PC-9 (cell line): ENCODE data around the gene SAMD9L. TPM values are rescaled to one million over a fixed set of nuclear protein-coding genes. Genes with fewer than 3 reads are reported as not detected.

Experiments used
- BruUV-seq: library from RNA; stranded (reverse); fragments of 400-500 nt; replicated peaks from 2 replicates; lab custom pipeline; 2021; lab: Mats Ljungman, UMichigan
- CTCF ChIA-PET: fragments of 300-600 bp; sonication (Branson Sonifier 250); formaldehyde crosslinking; loops from one replicate; lab custom pipeline; 2022; ENCODE audit warnings: antibody characterized with exemption; lab: Charles Lee
- POLR2A ChIA-PET: fragments of 300-600 bp; sonication (Branson Sonifier 250); formaldehyde crosslinking; loops from one replicate; lab custom pipeline; 2022; ENCODE audit warnings: antibody characterized with exemption; ENCODE audit not compliant: unreplicated experiment; lab: Charles Lee
- DNase-seq, 2 experiments: peaks; one replicate each; pipeline versions ENCODE4 v3.0.0 to v3.0.0-alpha.2; 2015 to 2022; ENCODE audit warnings: mixed read lengths in 1 of 2
- H2AFZ ChIP-seq: fragments of 200-600 bp; sonication (generic); 2 replicates; pipeline ENCODE4 v1.8.1; 2017; ENCODE audit warnings: antibody characterized with exemption
- H3F3A ChIP-seq: fragments of 200-600 bp; sonication (generic); 2 replicates; pipeline ENCODE4 v1.8.1; 2017; ENCODE audit warnings: antibody characterized with exemption, mild to moderate bottlenecking, low read depth; ENCODE audit not compliant: insufficient read depth
- H3K27ac ChIP-seq: fragments of 200-600 bp; sonication (generic); 2 replicates; pipeline ENCODE4 v1.6.1; 2016; ENCODE audit warnings: mixed run types
- H3K27me3 ChIP-seq: fragments of 200-600 bp; sonication (generic); 2 replicates; pipeline ENCODE4 v1.6.1; 2016; ENCODE audit warnings: low read depth, mixed run types; ENCODE audit not compliant: insufficient read depth
- H3K36me3 ChIP-seq: fragments of 200-600 bp; sonication (generic); 2 replicates; pipeline ENCODE4 v1.6.1; 2016; ENCODE audit warnings: low read depth, mixed run types
- H3K4me1 ChIP-seq: fragments of 200-600 bp; sonication (generic); replicated peaks from 2 replicates; pipeline ENCODE4 v1.6.1; 2016; ENCODE audit warnings: mixed run types; ENCODE audit not compliant: insufficient read depth
- H3K4me2 ChIP-seq: fragments of 200-600 bp; sonication (generic); 2 replicates; pipeline ENCODE4 v1.6.1; 2017; ENCODE audit warnings: mixed run types
- H3K4me3 ChIP-seq: fragments of 200-600 bp; sonication (generic); 2 replicates; pipeline ENCODE4 v1.6.1; 2016; ENCODE audit warnings: mixed run types
- H3K79me2 ChIP-seq: fragments of 200-600 bp; sonication (generic); 2 replicates; pipeline ENCODE4 v1.6.1; 2017; ENCODE audit warnings: low read depth, mixed run types
- H3K9me2 ChIP-seq: fragments of 200-600 bp; sonication (generic); 2 replicates; pipeline ENCODE4 v1.8.1; 2017; ENCODE audit warnings: mild to moderate bottlenecking; ENCODE audit not compliant: insufficient read depth
- H3K9me3 ChIP-seq: fragments of 200-600 bp; sonication (generic); 2 replicates; pipeline ENCODE4 v1.8.1; 2016; ENCODE audit warnings: low read depth; ENCODE audit not compliant: insufficient read depth
- H4K20me1 ChIP-seq: fragments of 200-600 bp; sonication (generic); 2 replicates; pipeline ENCODE4 v1.8.1; 2017; ENCODE audit not compliant: insufficient read depth
- CTCF ChIP-seq: fragments of 200-600 bp; sonication (generic); conservative IDR thresholded peaks from 2 replicates; pipeline ENCODE4 v1.6.1; 2017; ENCODE audit warnings: mixed run types, antibody characterized with exemption, mild to moderate bottlenecking, moderate library complexity
- EZH2 ChIP-seq: fragments of 200-600 bp; sonication (generic); IDR thresholded peaks from 2 replicates; pipeline ENCODE4 v1.8.0; 2017; ENCODE audit warnings: antibody characterized with exemption, low read depth
- intact Hi-C: fragments of 100-400 bp; cut with micrococcal nuclease; formaldehyde crosslinking; loops from one replicate; pipeline ENCODE4 v1.10.0; 2022; ENCODE audit not compliant: unreplicated experiment
- total RNA-seq: library from RNA; stranded (reverse); gene quantifications from 2 replicates; pipeline ENCODE4 v1.2.3, GENCODE V29; 2021

The SAMD9L gene
- total RNA-seq, 1 experiment from 2014 or later, result 4.1 TPM

GRCh38 chr7:93188870-93189634 is 40.9 kb upstream of the SAMD9L start:
- Histone ChIP-seq H3K36me3 (no peaks in the 10 kb centered on the region), H3K27me3 (no peaks in the 10 kb centered on the region), H3K27ac (no peak overlapping the region), H3K4me3 (no peak overlapping the region), H3K4me1 (no peaks in the 10 kb centered on the region), H3K9me2 (no peaks in the 10 kb centered on the region), H3K79me2 (no peaks in the 10 kb centered on the region), H3K4me2 (no peak overlapping the region), H2AFZ (no peak overlapping the region), H3F3A (no peaks in the 10 kb centered on the region), H3K9me3 (no peaks in the 10 kb centered on the region), H4K20me1 (no peaks in the 10 kb centered on the region)
- BruUV-seq, result no TSS peak
- ChIA-PET CTCF (no interaction called here), POLR2A (no interaction called here)
- TF ChIP-seq EZH2 (no peak), CTCF (no peak)
- intact Hi-C loops, result no loop called here
- no peak for DNase-seq

DNA sequence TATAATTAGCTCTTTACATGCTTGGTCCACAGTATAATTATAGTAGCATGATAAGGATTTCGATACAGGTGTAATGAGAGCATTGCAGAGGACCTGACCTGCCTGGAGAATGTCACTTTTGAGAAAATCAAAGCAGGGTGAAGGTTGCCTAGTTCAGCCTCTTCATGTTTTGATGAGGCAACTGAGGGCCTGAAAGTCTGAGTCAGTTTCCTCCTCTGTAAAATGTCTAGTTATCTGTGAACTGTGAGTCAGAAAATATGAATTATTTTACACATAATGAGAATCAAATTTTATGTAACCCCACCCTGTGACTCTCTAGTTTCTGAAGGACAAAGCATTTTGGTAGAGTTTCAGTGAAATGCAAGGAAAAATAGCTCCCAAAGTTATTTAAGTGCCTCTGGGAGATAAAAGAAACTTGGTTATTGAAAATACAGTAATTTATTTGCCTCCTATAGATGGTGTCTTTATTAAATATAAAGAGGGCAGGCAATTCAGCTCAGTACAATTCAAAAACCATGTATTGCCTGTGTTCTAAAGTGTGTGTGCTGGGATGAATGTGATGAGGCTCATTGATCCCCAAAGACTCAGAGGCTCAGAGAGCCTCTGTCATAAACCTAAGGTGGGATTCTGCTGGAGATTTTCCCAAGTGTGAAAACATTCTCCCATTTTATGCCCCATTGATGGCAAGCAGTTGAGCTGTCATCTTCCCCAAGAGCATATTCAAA is 37.3 kb upstream of the SAMD9L start:
- Histone ChIP-seq H3K79me2 (no peaks in the 10 kb centered on the region), H3F3A (no peaks in the 10 kb centered on the region), H3K9me2 (no peaks in the 10 kb centered on the region; the same call in 1 of the 2 replicates), H4K20me1 (no peaks in the 10 kb centered on the region; the same call in 1 of the 2 replicates), H3K27me3 (no peaks in the 10 kb centered on the region), H3K4me3 (no peak overlapping the region), H3K9me3 (no peaks in the 10 kb centered on the region), H3K4me2 (no peak overlapping the region), H3K4me1 (no peaks in the 10 kb centered on the region), H2AFZ (no peak overlapping the region), H3K27ac (no peak overlapping the region), H3K36me3 (no peaks in the 10 kb centered on the region)
- TF ChIP-seq CTCF (no peak), EZH2 (no peak)
- BruUV-seq, result no TSS peak
- intact Hi-C loops, result no loop called here
- CTCF ChIA-PET, result no interaction called here
- no peak for DNase-seq
- POLR2A ChIA-PET, result no interaction called here

- no peak for DNase-seq
- no peak overlapping the region for H3K4me3 ChIP-seq
- H3K4me2 ChIP-seq, result no peak overlapping the region
- H3K79me2 ChIP-seq, result no peaks in the 10 kb centered on the region
- TF ChIP-seq CTCF (no peak), EZH2 (no peak)
- H3K4me1 ChIP-seq, result no peaks in the 10 kb centered on the region
- no peaks in the 10 kb centered on the region; the same call in 1 of the 2 replicates for H4K20me1 ChIP-seq
- H3K36me3 ChIP-seq, result no peaks in the 10 kb centered on the region
- no peaks in the 10 kb centered on the region for H3K27me3 ChIP-seq
- ChIA-PET CTCF (interaction anchor here (0.8 kb wide), 1 partner anchor 303 kb away, joined by 3 read pairs; no protein-coding TSS in a partner anchor), POLR2A (no interaction called here)
- H3F3A ChIP-seq, result no peaks in the 10 kb centered on the region
- BruUV-seq, result no TSS peak
- H3K9me2 ChIP-seq, result no peaks in the 10 kb centered on the region; the same call in 1 of the 2 replicates
- no peaks in the 10 kb centered on the region for H3K9me3 ChIP-seq
- no peak overlapping the region for H3K27ac ChIP-seq
- H2AFZ ChIP-seq, result no peak overlapping the region
- intact Hi-C loops, result no loop called here
These were observed 31.0 kb upstream of the SAMD9L start for GRCh38 chr7:93179173-93179572.
